DND-41 (cell line): ENCODE measurements around the gene IGFBP4.

Experiments
- ATAC-seq: fragments of 200-7000 bp; cut with Tn5 transposase; 3 replicates; pipeline ENCODE4 v1.9.1; 2021; ENCODE audit warnings: low read depth; ENCODE audit not compliant: insufficient read depth
- DNase-seq: peaks from one replicate; pipeline ENCODE4 v3.0.0-alpha.2; 2020
- H2AFZ ChIP-seq: 2 replicates; pipeline ENCODE4 v1.6.0; 2012; ENCODE audit warnings: low read depth, low read length
- H3K27ac ChIP-seq: 2 replicates; pipeline ENCODE4 v1.5.1; 2012; ENCODE audit warnings: low read length, inconsistent platforms
- H3K27me3 ChIP-seq: fragments of 200-600 bp; sonication (generic); 2 replicates; pipeline ENCODE4 v1.6.0; 2012; ENCODE audit warnings: low read length, mild to moderate bottlenecking, inconsistent platforms; ENCODE audit not compliant: insufficient read depth, poor library complexity
- H3K36me3 ChIP-seq: 2 replicates; pipeline ENCODE4 v1.5.1; 2012; ENCODE audit warnings: low read length, inconsistent platforms; ENCODE audit not compliant: insufficient read depth
- H3K4me1 ChIP-seq: 2 replicates; pipeline ENCODE4 v1.5.1; 2012; ENCODE audit warnings: mild to moderate bottlenecking, low read length; ENCODE audit not compliant: insufficient read depth
- H3K4me2 ChIP-seq: 2 replicates; pipeline ENCODE4 v1.6.0; 2012; ENCODE audit warnings: mild to moderate bottlenecking, moderate library complexity, low read length, inconsistent platforms; ENCODE audit not compliant: insufficient read depth
- H3K4me3 ChIP-seq, 2 experiments: fragments of 200-600 bp in 1 of 2; shearing (Covaris generic) in 1 of 2; 2 replicates each; pipeline ENCODE4 v1.5.1; 2012 to 2016; ENCODE audit warnings: inconsistent platforms in 2 of 2, low read length in 2 of 2, mild to moderate bottlenecking in 2 of 2, low read depth in 1 of 2, moderate library complexity in 1 of 2
- H3K79me2 ChIP-seq: 2 replicates; pipeline ENCODE4 v1.6.0; 2012; ENCODE audit warnings: low read length, inconsistent platforms; ENCODE audit not compliant: insufficient read depth
- H3K9ac ChIP-seq: 2 replicates; pipeline ENCODE4 v1.6.0; 2012; ENCODE audit warnings: low read depth, mild to moderate bottlenecking, inconsistent platforms, low read length, moderate library complexity
- H3K9me3 ChIP-seq: 2 replicates; pipeline ENCODE4 v1.5.1; 2012; ENCODE audit warnings: low read length, moderate library complexity, mild to moderate bottlenecking, inconsistent platforms; ENCODE audit not compliant: insufficient read depth, severe bottlenecking
- H4K20me1 ChIP-seq: 2 replicates; pipeline ENCODE4 v1.6.0; 2012; ENCODE audit warnings: low read length; ENCODE audit not compliant: insufficient read depth
- EZH2 ChIP-seq: IDR thresholded peaks from 3 replicates; pipeline ENCODE4 v1.6.1; 2012; ENCODE audit warnings: borderline replicate concordance, low read depth, mild to moderate bottlenecking, moderate library complexity, low read length, inconsistent platforms; ENCODE audit not compliant: severe bottlenecking
- TF ChIP-seq, protein P1 (sequence below): IDR thresholded peaks from 2 replicates; pipeline ENCODE4 v1.5.1; 2012; ENCODE audit warnings: borderline replicate concordance, low read length, moderate library complexity, mild to moderate bottlenecking; ENCODE audit not compliant: poor library complexity, severe bottlenecking; ENCODE audit errors: extremely low read depth

Gene IGFBP4

DNA sequence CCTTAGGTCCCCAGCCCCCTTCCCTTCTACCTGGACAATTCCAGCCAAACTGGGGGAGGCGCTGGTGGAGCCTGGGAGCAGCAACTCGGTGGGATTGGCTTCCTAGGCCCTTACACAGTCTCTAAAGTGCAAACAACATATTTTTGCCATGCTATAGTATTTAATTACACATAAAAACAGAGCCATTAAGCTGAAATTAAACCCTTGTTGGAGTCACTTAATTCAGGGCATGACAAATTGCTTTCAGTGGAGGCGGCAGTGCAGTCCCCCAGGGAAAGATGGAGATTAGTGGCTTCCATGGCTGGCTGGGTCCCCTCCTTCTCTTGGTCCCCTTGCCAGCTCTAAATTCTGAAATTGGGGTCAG, 17.3 kb downstream of the IGFBP4 start:
- H3K4me2 ChIP-seq: no peak overlapping the region
- H3K9me3 ChIP-seq: no peaks in the 10 kb centered on the region
- H2AFZ ChIP-seq: no peak overlapping the region
- H3K27ac ChIP-seq: no peak overlapping the region
- H4K20me1 ChIP-seq: no peaks in the 10 kb centered on the region
- H3K9ac ChIP-seq: no peak overlapping the region
- DNase-seq (no peak), ATAC-seq (no peak)
- H3K79me2 ChIP-seq: no peaks in the 10 kb centered on the region
- no peaks in the 10 kb centered on the region for H3K4me1 ChIP-seq
- TF ChIP-seq, protein P1, sequence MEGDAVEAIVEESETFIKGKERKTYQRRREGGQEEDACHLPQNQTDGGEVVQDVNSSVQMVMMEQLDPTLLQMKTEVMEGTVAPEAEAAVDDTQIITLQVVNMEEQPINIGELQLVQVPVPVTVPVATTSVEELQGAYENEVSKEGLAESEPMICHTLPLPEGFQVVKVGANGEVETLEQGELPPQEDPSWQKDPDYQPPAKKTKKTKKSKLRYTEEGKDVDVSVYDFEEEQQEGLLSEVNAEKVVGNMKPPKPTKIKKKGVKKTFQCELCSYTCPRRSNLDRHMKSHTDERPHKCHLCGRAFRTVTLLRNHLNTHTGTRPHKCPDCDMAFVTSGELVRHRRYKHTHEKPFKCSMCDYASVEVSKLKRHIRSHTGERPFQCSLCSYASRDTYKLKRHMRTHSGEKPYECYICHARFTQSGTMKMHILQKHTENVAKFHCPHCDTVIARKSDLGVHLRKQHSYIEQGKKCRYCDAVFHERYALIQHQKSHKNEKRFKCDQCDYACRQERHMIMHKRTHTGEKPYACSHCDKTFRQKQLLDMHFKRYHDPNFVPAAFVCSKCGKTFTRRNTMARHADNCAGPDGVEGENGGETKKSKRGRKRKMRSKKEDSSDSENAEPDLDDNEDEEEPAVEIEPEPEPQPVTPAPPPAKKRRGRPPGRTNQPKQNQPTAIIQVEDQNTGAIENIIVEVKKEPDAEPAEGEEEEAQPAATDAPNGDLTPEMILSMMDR: no peak
- TF ChIP-seq EZH2: no peak
- H3K36me3 ChIP-seq: peaks cover 29% of the 10 kb centered on the region
- H3K4me3 ChIP-seq: no peak overlapping the region
- H3K27me3 ChIP-seq: no peaks in the 10 kb centered on the region

DNA sequence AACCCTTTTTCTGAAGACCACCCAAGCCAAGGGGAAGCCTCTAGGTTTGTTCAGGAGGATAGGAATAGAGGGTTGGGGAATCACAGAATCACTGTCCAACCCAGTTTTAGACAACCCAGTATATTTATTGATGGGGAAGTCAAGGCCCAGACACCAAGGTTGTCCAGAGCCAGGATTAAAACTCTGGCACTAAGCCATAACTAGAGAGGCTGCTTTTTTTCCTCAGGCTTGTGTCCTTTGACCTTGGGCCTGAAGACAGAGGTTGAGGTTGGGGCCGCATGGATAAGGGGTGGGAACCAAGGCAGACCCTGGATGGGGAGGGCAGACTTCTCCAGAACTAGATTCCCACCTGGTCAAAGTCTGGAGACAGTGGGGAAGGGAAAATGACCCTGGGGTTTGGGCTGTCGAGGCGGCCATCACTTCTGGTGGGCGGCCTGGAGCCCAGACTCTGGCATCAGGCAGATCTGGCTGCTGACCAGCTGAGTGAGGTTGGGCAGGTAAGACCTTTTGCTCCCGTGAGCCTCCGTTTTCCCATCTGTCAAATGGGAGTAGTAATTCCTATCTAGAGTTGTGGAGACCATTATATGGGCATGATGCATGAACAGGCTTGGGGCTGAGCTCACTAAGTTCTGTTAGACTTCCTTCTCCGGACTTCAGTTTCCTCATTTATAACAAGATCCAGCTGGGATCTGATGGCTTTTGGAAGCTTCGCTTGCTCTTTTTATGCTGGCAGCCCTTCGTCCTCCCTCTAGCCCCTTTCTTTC, 17.9 kb downstream of the IGFBP4 start:
- no peak overlapping the region for H3K27ac ChIP-seq
- DNase-seq: no peak
- no peak for ATAC-seq

DNA sequence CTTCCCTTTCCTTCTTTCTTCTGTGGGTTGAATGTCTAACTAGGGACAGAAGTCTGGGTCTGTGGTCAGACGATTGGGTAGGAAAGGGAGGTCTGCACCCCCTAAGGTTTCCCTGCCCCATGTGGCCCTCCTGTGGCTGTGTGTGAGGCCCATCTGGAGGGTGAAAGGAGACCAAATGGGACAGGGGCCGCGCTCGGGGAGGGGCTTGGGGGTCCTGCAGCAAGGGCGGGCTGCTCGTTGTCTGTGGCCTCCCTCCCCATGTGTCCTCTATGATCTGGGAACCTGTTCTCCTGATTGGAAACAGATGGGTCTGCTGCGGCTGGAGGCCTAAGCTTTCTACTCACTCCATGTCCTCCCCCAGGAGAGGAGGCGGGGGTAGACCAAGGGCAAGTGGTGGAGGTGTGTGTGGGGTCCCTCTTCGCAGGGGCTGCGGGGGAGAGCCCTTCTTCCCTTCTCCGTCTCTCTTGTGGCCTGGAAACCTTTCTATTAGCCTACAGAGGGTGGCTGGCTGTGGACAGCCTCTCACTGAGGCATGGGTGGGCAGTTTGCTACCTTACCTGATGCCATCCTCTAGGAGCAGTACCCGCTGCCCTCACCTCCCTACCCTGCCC, 18.6 kb downstream of the IGFBP4 start:
- Histone ChIP-seq H3K27me3 (no peaks in the 10 kb centered on the region), H3K4me3 (no peak overlapping the region), H4K20me1 (no peaks in the 10 kb centered on the region), H3K79me2 (no peaks in the 10 kb centered on the region), H2AFZ (no peak overlapping the region), H3K36me3 (peaks cover 17% of the 10 kb centered on the region), H3K4me1 (no peaks in the 10 kb centered on the region), H3K4me2 (no peak overlapping the region), H3K9ac (no peak overlapping the region), H3K9me3 (no peaks in the 10 kb centered on the region), H3K27ac (no peak overlapping the region)
- TF ChIP-seq EZH2: no peak
- TF ChIP-seq, protein P1: no peak
- no peak for ATAC-seq
- no peak for DNase-seq

More for the DNA sequence above, 17.9 kb downstream of the IGFBP4 start:
- Histone ChIP-seq H2AFZ (no peak overlapping the region), H3K27me3 (no peaks in the 10 kb centered on the region), H4K20me1 (no peaks in the 10 kb centered on the region), H3K4me1 (no peaks in the 10 kb centered on the region), H3K9me3 (no peaks in the 10 kb centered on the region), H3K79me2 (no peaks in the 10 kb centered on the region), H3K4me2 (no peak overlapping the region), H3K9ac (no peak overlapping the region), H3K36me3 (peaks cover 23% of the 10 kb centered on the region), H3K4me3 (no peak overlapping the region)
- no peak for TF ChIP-seq EZH2
- TF ChIP-seq, protein P1: no peak
